HepG2 (cell line): Measurements from ENCODE around the gene GADD45B. TPM values are rescaled to one million over a fixed set of nuclear protein-coding genes. Genes with fewer than 3 reads are reported as not detected.

Experiments
- GTF2F1 ChIP-seq: fragments of 150-350 bp; IDR thresholded peaks from 2 replicates; pipeline ENCODE4 v1.6.1; 2014; ENCODE audit warnings: low read length
- HMGA1 ChIP-seq: sonication (generic); formaldehyde crosslinking; conservative IDR thresholded peaks from 2 replicates; pipeline ENCODE4 v1.4.0; 2020; ENCODE audit warnings: missing genetic modification reagents
- HOXA7 ChIP-seq: sonication (generic); formaldehyde crosslinking; IDR thresholded peaks from 2 replicates; pipeline ENCODE4 v1.8.1; 2022; ENCODE audit warnings: mild to moderate bottlenecking, missing genetic modification reagents, moderate library complexity
- IKZF4 ChIP-seq: sonication (generic); formaldehyde crosslinking; IDR thresholded peaks from 2 replicates; pipeline ENCODE4 v1.5.1; 2020; ENCODE audit warnings: borderline replicate concordance, mild to moderate bottlenecking, low read depth, missing genetic modification reagents; ENCODE audit errors: not compliant biosample characterization
- NPAS2 ChIP-seq: sonication (generic); formaldehyde crosslinking; IDR thresholded peaks from 2 replicates; pipeline ENCODE4 v1.8.0; 2022; ENCODE audit warnings: mild to moderate bottlenecking, missing genetic modification reagents, borderline replicate concordance
- RARG ChIP-seq: sonication (generic); formaldehyde crosslinking; IDR thresholded peaks from 2 replicates; pipeline ENCODE4 v1.4.0; 2020; ENCODE audit warnings: low read depth, mild to moderate bottlenecking, missing genetic modification reagents
- SAFB2 ChIP-seq: sonication (generic); formaldehyde crosslinking; IDR thresholded peaks from 2 replicates; pipeline ENCODE4 v1.5.1; 2020; ENCODE audit warnings: missing genetic modification reagents, low read depth, mild to moderate bottlenecking, borderline replicate concordance
- XBP1 ChIP-seq: sonication (generic); formaldehyde crosslinking; IDR thresholded peaks from 2 replicates; pipeline ENCODE4 v1.5.0; 2020; ENCODE audit warnings: missing genetic modification reagents
- ZBTB44 ChIP-seq: sonication (generic); formaldehyde crosslinking; IDR thresholded peaks from 2 replicates; pipeline ENCODE4 v1.4.0; 2020; ENCODE audit warnings: missing genetic modification reagents
- ZHX2 ChIP-seq, 2 experiments: sonication (generic) in 1 of 2; formaldehyde crosslinking in 1 of 2; IDR thresholded peaks; 2 replicates each; pipeline versions ENCODE4 v1.6.1 to v1.9.0; 2014 to 2022; ENCODE audit warnings: antibody characterized with exemption in 1 of 2, borderline replicate concordance in 1 of 2, inconsistent platforms in 1 of 2, low read depth in 1 of 2, missing genetic modification reagents in 1 of 2
- ZNF12 ChIP-seq: sonication (generic); formaldehyde crosslinking; IDR thresholded peaks from 2 replicates; pipeline ENCODE4 v1.5.0; 2020; ENCODE audit warnings: missing genetic modification reagents
- ZNF234 ChIP-seq: sonication (generic); formaldehyde crosslinking; conservative IDR thresholded peaks from 2 replicates; pipeline ENCODE4 v1.5.1; 2020; ENCODE audit warnings: mild to moderate bottlenecking, missing genetic modification reagents
- ZNF235 ChIP-seq: sonication (generic); formaldehyde crosslinking; IDR thresholded peaks from 2 replicates; pipeline ENCODE4 v1.8.1; 2023; ENCODE audit warnings: mild to moderate bottlenecking, missing genetic modification reagents, borderline replicate concordance
- ZNF383 ChIP-seq: sonication (generic); formaldehyde crosslinking; IDR thresholded peaks from 2 replicates; pipeline ENCODE4 v1.4.0; 2020; ENCODE audit warnings: missing genetic modification reagents, mild to moderate bottlenecking, borderline replicate concordance
- ZNF674 ChIP-seq: sonication (generic); formaldehyde crosslinking; IDR thresholded peaks from 2 replicates; pipeline ENCODE4 v1.5.0; 2020; ENCODE audit warnings: low read depth, mild to moderate bottlenecking, missing genetic modification reagents
- ZNF782 ChIP-seq: sonication (generic); formaldehyde crosslinking; IDR thresholded peaks from 2 replicates; pipeline ENCODE4 v1.4.0; 2020; ENCODE audit warnings: missing genetic modification reagents, mild to moderate bottlenecking, borderline replicate concordance
- ZNF883 ChIP-seq: sonication (generic); formaldehyde crosslinking; IDR thresholded peaks from 2 replicates; pipeline ENCODE4 v1.5.1; 2020; ENCODE audit warnings: mild to moderate bottlenecking, missing genetic modification reagents; ENCODE audit errors: not compliant biosample characterization
- polyA plus RNA-seq, 8 experiments: library from polyadenylated mRNA; depleted of rRNA in 3 of 8; stranded (reverse) in 7 of 8; unstranded in 1 of 8; fragments of >200 nt; fragmentation: Illumina TruSeq in 4 of 8; extraction: Trizol in 4 of 8; gene quantifications; 2 replicates each; pipeline versions ENCODE4 v1.2.1 to v1.2.3, GENCODE V29; 2011 to 2016; ENCODE audit warnings: low read depth in 4 of 8, missing spikeins in 1 of 8, mixed read lengths in 1 of 8; ENCODE audit not compliant: insufficient read depth in 1 of 8
- total RNA-seq, 5 experiments: library from RNA; depleted of rRNA; stranded (reverse); fragments of >200 nt; fragmentation: Illumina TruSeq; extraction: Trizol; gene quantifications; 2 replicates each; pipeline ENCODE4 v1.2.3, GENCODE V29; 2016; ENCODE audit warnings: low read depth in 1 of 5
- TF ChIP-seq, protein P1 (sequence below): sonication (generic); formaldehyde crosslinking; IDR thresholded peaks from 2 replicates; pipeline ENCODE4 v1.5.1; 2020; ENCODE audit warnings: mild to moderate bottlenecking, missing genetic modification reagents, borderline replicate concordance

GADD45B gene
- total and polyA plus RNA-seq, 2 of the 13 experiments (the other 11 are each of a cell fraction or from before 2014, with no cell fraction given): 4.6 to 34.1 TPM

- TF ChIP-seq ZHX2 (IDR thresholded peaks at IDR 0.05; ENCODE audit: low read depth) (peak; percentile 88), ZHX2 (CRISPR knock-in tag; IDR thresholded peaks at IDR 0.05; ENCODE audit: borderline replicate concordance) (no peak), HMGA1 (no peak), GTF2F1 (no peak), ZNF674 (CRISPR knock-in tag) (no peak), ZNF234 (CRISPR knock-in tag) (no peak), RARG (no peak), SAFB2 (no peak), ZNF383 (no peak), ZNF235 (no peak), ZNF782 (CRISPR knock-in tag) (no peak), ZNF883 (CRISPR knock-in tag) (no peak), HOXA7 (CRISPR knock-in tag) (no peak), IKZF4 (CRISPR knock-in tag) (no peak), ZNF12 (CRISPR knock-in tag) (peak; percentile 75; the same call in 1 of the 2 replicates), NPAS2 (no peak), XBP1 (no peak), ZBTB44 (no peak)
- TF ChIP-seq, protein P1, sequence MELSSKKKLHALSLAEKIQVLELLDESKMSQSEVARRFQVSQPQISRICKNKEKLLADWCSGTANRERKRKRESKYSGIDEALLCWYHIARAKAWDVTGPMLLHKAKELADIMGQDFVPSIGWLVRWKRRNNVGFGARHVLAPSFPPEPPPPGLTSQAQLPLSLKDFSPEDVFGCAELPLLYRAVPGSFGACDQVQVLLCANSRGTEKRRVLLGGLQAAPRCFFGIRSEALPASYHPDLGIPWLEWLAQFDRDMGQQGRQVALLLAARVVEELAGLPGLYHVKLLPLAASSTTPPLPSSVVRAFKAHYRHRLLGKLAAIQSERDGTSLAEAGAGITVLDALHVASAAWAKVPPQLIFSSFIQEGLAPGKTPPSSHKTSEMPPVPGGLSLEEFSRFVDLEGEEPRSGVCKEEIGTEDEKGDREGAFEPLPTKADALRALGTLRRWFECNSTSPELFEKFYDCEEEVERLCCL: no peak
- TF ChIP-seq, all 625 proteins: peak for 153
These were observed 31.2 kb downstream of the GADD45B start (continued) for GRCh38 chr19:2507109-2507508.
